Measurements from ENCODE around the gene VSIG2. TPM values are rescaled to one million over a fixed set of nuclear protein-coding genes. Genes with fewer than 3 reads are reported as not detected.

Gene VSIG2, protein sequence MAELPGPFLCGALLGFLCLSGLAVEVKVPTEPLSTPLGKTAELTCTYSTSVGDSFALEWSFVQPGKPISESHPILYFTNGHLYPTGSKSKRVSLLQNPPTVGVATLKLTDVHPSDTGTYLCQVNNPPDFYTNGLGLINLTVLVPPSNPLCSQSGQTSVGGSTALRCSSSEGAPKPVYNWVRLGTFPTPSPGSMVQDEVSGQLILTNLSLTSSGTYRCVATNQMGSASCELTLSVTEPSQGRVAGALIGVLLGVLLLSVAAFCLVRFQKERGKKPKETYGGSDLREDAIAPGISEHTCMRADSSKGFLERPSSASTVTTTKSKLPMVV
- 0.18 and 0.28 TPM in 2 replicates for total RNA-seq

GRCh38 chr11:124751741-124752470, at the start of gene VSIG2:
Gene VSIG2, minus strand, starts transcription at chr11:124752255. Its CDS starts 118 bp downstream, at chr11:124752137.

DNA sequence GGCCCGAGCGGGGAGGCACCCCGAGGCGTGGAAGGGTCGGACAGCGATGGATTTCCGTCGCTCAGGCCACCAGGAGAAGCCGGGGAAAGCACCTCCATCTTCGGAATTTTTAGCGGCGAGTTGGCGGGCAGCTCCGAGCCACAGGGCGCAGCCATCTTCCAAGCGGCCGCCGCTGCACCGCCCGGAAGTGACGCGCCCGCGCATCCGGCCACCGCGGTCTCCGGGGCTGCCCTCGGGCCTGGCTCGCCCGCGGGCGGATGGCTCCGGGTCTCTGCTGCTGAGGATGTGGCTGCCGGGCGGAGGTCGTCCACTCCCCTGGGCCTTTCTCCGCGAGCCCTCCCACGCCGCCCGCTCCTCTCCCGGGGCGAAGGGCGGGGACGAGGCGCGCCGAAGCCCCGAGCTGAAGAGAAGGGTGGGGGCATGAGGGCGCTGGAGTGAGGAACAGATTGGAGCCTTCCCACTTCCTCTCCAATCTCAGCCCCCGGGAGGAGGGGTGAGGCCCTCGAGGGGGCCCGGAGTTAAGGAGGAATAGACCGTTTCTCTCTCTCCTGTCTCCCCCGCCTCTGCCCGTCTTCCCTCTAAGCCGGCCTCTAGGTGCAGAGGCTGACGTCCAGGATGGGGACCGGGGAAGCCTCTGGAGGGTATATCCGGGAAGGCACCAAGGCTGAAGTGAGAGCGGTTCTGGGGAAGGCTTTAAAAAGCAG, 48.3 kb upstream of the VSIG2 start, which contains the start of gene MSANTD2:
MSANTD2 (minus strand) TSS at position 181 of the 704 bp plus-strand sequence; CDS start at position 155, 26 bp downstream.

GRCh38 chr11:124762105-124762623, 10.1 kb upstream of the VSIG2 start, which contains the start of gene ESAM:
Gene ESAM, minus strand, starts transcription at chr11:124762290. Its CDS starts 136 bp downstream, at chr11:124762154.

DNA sequence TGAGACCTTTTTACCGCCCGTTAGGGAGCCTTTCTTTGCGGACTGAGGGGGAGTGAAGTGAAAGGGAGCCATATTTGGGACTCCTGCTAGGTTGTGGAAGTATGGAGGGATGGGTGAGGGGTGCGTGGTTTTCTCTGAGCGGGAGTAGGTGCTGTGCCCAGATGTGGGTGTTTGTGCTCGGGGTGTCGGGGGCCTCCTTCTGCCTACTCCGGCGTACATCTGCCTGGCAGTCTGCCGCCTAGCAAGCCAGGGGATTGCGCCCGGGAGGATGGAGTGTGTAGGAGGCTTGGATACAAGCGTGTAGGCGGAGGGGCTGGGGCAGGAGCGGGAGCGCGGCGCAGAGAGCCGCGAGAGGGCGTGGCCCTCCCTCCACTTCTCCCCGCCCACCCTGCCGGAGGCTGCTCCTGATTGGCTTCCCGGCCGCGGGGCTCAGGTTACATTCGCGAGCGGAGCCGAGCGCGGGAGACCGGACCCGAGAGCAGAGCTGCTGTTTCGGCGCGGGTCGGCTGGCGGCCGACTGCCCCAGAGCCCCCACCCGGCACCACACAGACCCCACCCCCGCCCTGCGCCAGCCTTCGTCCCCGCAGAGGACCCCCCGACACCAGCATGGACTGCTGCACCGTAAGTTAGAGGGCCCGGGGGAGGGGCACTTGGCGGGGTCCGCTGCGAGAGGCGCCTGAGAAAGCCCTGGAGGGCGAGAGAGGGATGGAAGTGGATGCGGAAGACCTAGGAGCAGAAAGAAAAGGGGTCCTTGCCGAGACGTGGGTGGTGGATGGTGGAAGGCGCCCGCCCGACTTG, 12.4 kb downstream of the VSIG2 start, which contains the start of gene NRGN:
NRGN (plus strand) TSS at position 464 of the 798 bp plus-strand sequence; CDS start at position 607, 143 bp downstream.

Other genes starting within 250 kb of the VSIG2 start
- gene OR8B12, start 208.6 kb downstream of the VSIG2 start, total RNA-seq = not detected in 2 replicates
- not detected in 2 replicates for gene OR8A1, start 182.3 kb downstream of the VSIG2 start, total RNA-seq
- gene PANX3, start 140.8 kb downstream of the VSIG2 start, total RNA-seq = not detected in 2 replicates
- gene TBRG1, start 129.4 kb downstream of the VSIG2 start, total RNA-seq = 22.9 and 24.6 TPM in 2 replicates
- gene SIAE, start 78.5 kb downstream of the VSIG2 start, total RNA-seq = 14.9 and 19.1 TPM in 2 replicates
- 10.3 and 12.4 TPM in 2 replicates for gene SPA17, start 78.4 kb downstream of the VSIG2 start, total RNA-seq
- gene NRGN, start 12.3 kb downstream of the VSIG2 start, total RNA-seq = 0.14 TPM in 1 of 2 replicates, not detected in the other
- 0.14 and 0.55 TPM in 2 replicates for gene ESAM, start 10.0 kb upstream of the VSIG2 start, total RNA-seq
- gene MSANTD2, start 48.2 kb upstream of the VSIG2 start, total RNA-seq = 4.8 and 5.7 TPM in 2 replicates
- 6.0 and 6.1 TPM in 2 replicates for gene ROBO3, start 113.2 kb upstream of the VSIG2 start, total RNA-seq
- 0.14 and 0.46 TPM in 2 replicates for gene ROBO4, start 145.6 kb upstream of the VSIG2 start, total RNA-seq
- gene HEPN1, start 167.0 kb upstream of the VSIG2 start, total RNA-seq = not detected in 2 replicates
- not detected in 2 replicates for gene HEPACAM, start 183.8 kb upstream of the VSIG2 start, total RNA-seq
- 0.65 and 0.71 TPM in 2 replicates for gene CCDC15, start 201.9 kb upstream of the VSIG2 start, total RNA-seq

Data from smooth muscle cell of bladder (primary cell).